ENCODE measurements around the gene DLG4.

GRCh38 chr17:7184647-7185046 is 35.0 kb downstream of the DLG4 start:
- TF ChIP-seq POLR2A (IDR thresholded peaks at IDR 0.05; ENCODE audit: low read length) = no peak
- TF ChIP-seq GATA1 (IDR thresholded peaks at IDR 0.05; ENCODE audit: low read depth, low read length) = no peak

All from erythroblast (primary cell).